DND-41 (cell line): Measurements from ENCODE around the gene LRRC25.
"Not testable (repeated sequence)": the region's sequence is repeated elsewhere in the genome, so short reads cannot be mapped to it uniquely, and the experiment has no call there.

Experiments used
- ATAC-seq: fragments of 200-7000 bp; cut with Tn5 transposase; 3 replicates; pipeline ENCODE4 v1.9.1; 2021; ENCODE audit warnings: low read depth; ENCODE audit not compliant: insufficient read depth
- DNase-seq: peaks from one replicate; pipeline ENCODE4 v3.0.0-alpha.2; 2020
- H2AFZ ChIP-seq: 2 replicates; pipeline ENCODE4 v1.6.0; 2012; ENCODE audit warnings: low read depth, low read length
- H3K27ac ChIP-seq: 2 replicates; pipeline ENCODE4 v1.5.1; 2012; ENCODE audit warnings: low read length, inconsistent platforms
- H3K27me3 ChIP-seq: fragments of 200-600 bp; sonication (generic); 2 replicates; pipeline ENCODE4 v1.6.0; 2012; ENCODE audit warnings: low read length, mild to moderate bottlenecking, inconsistent platforms; ENCODE audit not compliant: insufficient read depth, poor library complexity
- H3K36me3 ChIP-seq: 2 replicates; pipeline ENCODE4 v1.5.1; 2012; ENCODE audit warnings: low read length, inconsistent platforms; ENCODE audit not compliant: insufficient read depth
- H3K4me1 ChIP-seq: 2 replicates; pipeline ENCODE4 v1.5.1; 2012; ENCODE audit warnings: mild to moderate bottlenecking, low read length; ENCODE audit not compliant: insufficient read depth
- H3K4me2 ChIP-seq: 2 replicates; pipeline ENCODE4 v1.6.0; 2012; ENCODE audit warnings: mild to moderate bottlenecking, moderate library complexity, low read length, inconsistent platforms; ENCODE audit not compliant: insufficient read depth
- H3K4me3 ChIP-seq, 2 experiments: fragments of 200-600 bp in 1 of 2; shearing (Covaris generic) in 1 of 2; 2 replicates each; pipeline ENCODE4 v1.5.1; 2012 to 2016; ENCODE audit warnings: inconsistent platforms in 2 of 2, low read length in 2 of 2, mild to moderate bottlenecking in 2 of 2, low read depth in 1 of 2, moderate library complexity in 1 of 2
- H3K79me2 ChIP-seq: 2 replicates; pipeline ENCODE4 v1.6.0; 2012; ENCODE audit warnings: low read length, inconsistent platforms; ENCODE audit not compliant: insufficient read depth
- H3K9ac ChIP-seq: 2 replicates; pipeline ENCODE4 v1.6.0; 2012; ENCODE audit warnings: low read depth, mild to moderate bottlenecking, inconsistent platforms, low read length, moderate library complexity
- H3K9me3 ChIP-seq: 2 replicates; pipeline ENCODE4 v1.5.1; 2012; ENCODE audit warnings: low read length, moderate library complexity, mild to moderate bottlenecking, inconsistent platforms; ENCODE audit not compliant: insufficient read depth, severe bottlenecking
- H4K20me1 ChIP-seq: 2 replicates; pipeline ENCODE4 v1.6.0; 2012; ENCODE audit warnings: low read length; ENCODE audit not compliant: insufficient read depth
- CTCF ChIP-seq: IDR thresholded peaks from 2 replicates; pipeline ENCODE4 v1.5.1; 2012; ENCODE audit warnings: borderline replicate concordance, low read length, moderate library complexity, mild to moderate bottlenecking; ENCODE audit not compliant: poor library complexity, severe bottlenecking; ENCODE audit errors: extremely low read depth
- EZH2 ChIP-seq: IDR thresholded peaks from 3 replicates; pipeline ENCODE4 v1.6.1; 2012; ENCODE audit warnings: borderline replicate concordance, low read depth, mild to moderate bottlenecking, moderate library complexity, low read length, inconsistent platforms; ENCODE audit not compliant: severe bottlenecking

LRRC25 gene

DNA sequence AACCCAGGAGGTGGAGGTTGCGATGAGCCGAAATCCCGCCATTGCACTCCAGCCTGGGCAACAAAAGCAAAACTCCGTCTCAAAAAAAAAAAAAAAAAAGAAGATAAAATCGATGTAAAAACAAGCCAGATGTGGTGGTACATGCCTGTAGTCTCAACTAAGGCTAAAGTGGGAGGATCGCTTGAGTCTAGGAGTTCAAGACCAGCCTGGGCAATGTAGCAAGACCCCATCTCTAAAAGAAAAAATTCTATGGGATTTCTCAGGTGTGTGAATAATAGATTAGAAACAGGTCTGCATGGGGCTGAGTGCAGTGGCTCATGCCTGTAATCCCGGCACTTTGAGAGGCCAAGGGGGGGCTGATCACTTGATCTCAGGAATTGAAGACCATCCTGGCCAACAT is 45.9 kb downstream of the LRRC25 start:
- DNase-seq = no peak
- Histone ChIP-seq H3K79me2 (no peaks in the 10 kb centered on the region), H3K9me3 (no peaks in the 10 kb centered on the region), H3K4me3 (no peak overlapping the region), H3K9ac (no peak overlapping the region), H3K4me2 (no peak overlapping the region), H3K36me3 (no peaks in the 10 kb centered on the region), H3K4me1 (no peaks in the 10 kb centered on the region), H3K27ac (no peak overlapping the region), H3K27me3 (no peaks in the 10 kb centered on the region), H2AFZ (no peak overlapping the region), H4K20me1 (no peaks in the 10 kb centered on the region)
- TF ChIP-seq EZH2 = no peak
- no peak for TF ChIP-seq CTCF
- ATAC-seq = no peak

- no peaks in the 10 kb centered on the region for H3K36me3 ChIP-seq
- H2AFZ ChIP-seq = no peak overlapping the region
- no peaks in the 10 kb centered on the region for H3K27me3 ChIP-seq
- H3K9me3 ChIP-seq = no peaks in the 10 kb centered on the region
- H3K4me1 ChIP-seq = no peaks in the 10 kb centered on the region
- TF ChIP-seq EZH2 (no peak), CTCF (no peak)
- ATAC-seq (no peak), DNase-seq (no peak)
- no peaks in the 10 kb centered on the region for H4K20me1 ChIP-seq
- H3K79me2 ChIP-seq = no peaks in the 10 kb centered on the region
- no peak overlapping the region for H3K4me2 ChIP-seq
- H3K9ac ChIP-seq = no peak overlapping the region
- no peak overlapping the region for H3K4me3 ChIP-seq
- H3K27ac ChIP-seq = no peak overlapping the region
Observed at GRCh38 chr19:18350490-18350889, 46.9 kb downstream of the LRRC25 start.

- no peaks in the 10 kb centered on the region for H3K4me1 ChIP-seq
- no peaks in the 10 kb centered on the region for H3K79me2 ChIP-seq
- no peak overlapping the region for H2AFZ ChIP-seq
- TF ChIP-seq CTCF (peak; percentile 62), EZH2 (no peak)
- H3K4me2 ChIP-seq = no peak overlapping the region
- ATAC-seq = peak; percentile 62; the same call in 2 of the 3 replicates
- no peak overlapping the region for H3K4me3 ChIP-seq
- H4K20me1 ChIP-seq = no peaks in the 10 kb centered on the region
- peak; percentile 53 for DNase-seq
- H3K27me3 ChIP-seq = no peaks in the 10 kb centered on the region
- no peak overlapping the region for H3K9ac ChIP-seq
- H3K27ac ChIP-seq = no peak overlapping the region
- H3K36me3 ChIP-seq = no peaks in the 10 kb centered on the region
- no peaks in the 10 kb centered on the region for H3K9me3 ChIP-seq
Observed at GRCh38 chr19:18349524-18350128, 47.8 kb downstream of the LRRC25 start.

DNA sequence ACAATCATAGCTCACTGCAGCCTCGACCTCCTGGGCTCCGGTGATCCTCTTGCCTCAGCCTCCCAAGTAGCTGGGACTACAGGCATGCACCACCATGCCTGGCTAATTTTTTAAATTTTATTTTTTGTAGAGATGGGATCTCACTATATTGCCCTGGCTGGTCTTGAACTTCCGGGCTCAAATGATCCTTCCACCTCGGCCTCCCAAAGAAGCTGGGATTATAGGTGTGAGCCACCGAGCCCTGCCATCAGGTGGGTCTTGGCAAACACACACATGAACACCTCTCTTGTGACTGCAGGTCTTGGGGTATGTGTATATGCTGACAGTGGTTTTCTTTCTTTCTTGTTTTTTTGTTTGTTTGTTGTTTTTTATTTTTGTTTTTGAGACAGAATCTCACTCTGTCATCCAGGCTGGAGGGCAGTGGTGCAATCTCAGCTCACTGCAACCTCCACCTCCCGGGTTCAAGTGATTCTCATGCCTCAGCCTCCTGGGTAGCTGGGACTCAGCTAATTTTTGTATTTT is 48.5 kb downstream of the LRRC25 start:
- not testable (repeated sequence) for H3K4me3 ChIP-seq, H4K20me1 ChIP-seq, H3K79me2 ChIP-seq, H2AFZ ChIP-seq, H3K9ac ChIP-seq, H3K36me3 ChIP-seq, H3K27ac ChIP-seq, H3K9me3 ChIP-seq, DNase-seq, H3K27me3 ChIP-seq, H3K4me2 ChIP-seq, ATAC-seq, H3K4me1 ChIP-seq
